Renal pelvis (tissue), 3 donors: ENCODE results near the gene RSBN1L. TPM values are rescaled to one million over a fixed set of nuclear protein-coding genes. Genes with fewer than 3 reads are reported as not detected.

Experiments used
- polyA plus RNA-seq, 3 donors: library from polyadenylated mRNA; unstranded; fragments of 120-200 nt; gene quantifications; one replicate each; pipeline ENCODE4 v1.2.1, GENCODE V29; 2013; ENCODE audit not compliant: insufficient read length in 3 of 3

RSBN1L gene
- polyA plus RNA-seq, 3 donors: 27.1 to 33.0 (median 27.7) TPM

Other genes with a start within 250 kb of the RSBN1L start
- 10 to 100 TPM; 74.2 to 97.4 (median 85.4) TPM for gene PTPN12, start 159.2 kb upstream of the RSBN1L start, polyA plus RNA-seq
- gene TMEM60, start 102.0 kb downstream of the RSBN1L start, polyA plus RNA-seq: 10 to 100 TPM; 25.3 to 29.7 (median 25.7) TPM
- 10 to 100 TPM; 21.9 to 29.4 (median 27.6) TPM for gene PHTF2, start 102.3 kb downstream of the RSBN1L start, polyA plus RNA-seq